C4-2B (cell line): ENCODE measurements around the gene PSMB2.

Source experiments
- CTCF ChIP-seq: fragments of 450-650 bp; conservative IDR thresholded peaks from 2 replicates; pipeline ENCODE4 v1.5.1; 2017; ENCODE audit warnings: mild to moderate bottlenecking
- ZFX ChIP-seq: fragments of 450-650 bp; IDR thresholded peaks from 2 replicates; pipeline ENCODE4 v1.6.1; 2017

GRCh38 chr1:35576061-35576765 lies 65.1 kb downstream of the PSMB2 start:
- TF ChIP-seq CTCF (no peak), ZFX (no peak)
